CD4-positive, alpha-beta T cell (primary cell): ENCODE measurements around the gene NPAS3. TPM values are rescaled to one million over a fixed set of nuclear protein-coding genes. Genes with fewer than 3 reads are reported as not detected.

ENCODE experiments used
- ATAC-seq: fragments of 200-7000 bp; cut with Tn5 transposase; one replicate; pipeline ENCODE4 v1.10.0; 2022; ENCODE audit warnings: mild to moderate bottlenecking; ENCODE audit not compliant: poor library complexity
- CTCF ChIA-PET: fragments of 350-600 bp; sonication (Branson Sonifier 250); formaldehyde crosslinking; loops from one replicate; lab custom pipeline; 2021; ENCODE audit warnings: antibody characterized with exemption, inconsistent platforms; lab: Charles Lee
- POLR2A ChIA-PET: fragments of 350-600 bp; sonication (Branson Sonifier 250); formaldehyde crosslinking; loops from one replicate; lab custom pipeline; 2021; ENCODE audit warnings: antibody characterized with exemption, inconsistent platforms; lab: Charles Lee
- DNase-seq, 14 experiments: peaks; one replicate each; pipeline ENCODE4 v3.0.0-alpha.2; 2013 to 2020; ENCODE audit warnings: mixed read lengths in 2 of 14
- H3K27ac ChIP-seq, 2 donors: one replicate each; pipeline versions ENCODE4 v1.5.1 to v1.7.0; 2013; ENCODE audit warnings: low read length in 2 of 2, low read depth in 1 of 2, mild to moderate bottlenecking in 1 of 2
- H3K27me3 ChIP-seq, 2 experiments: 1 replicate in 1 of 2; 2 replicates in 1 of 2; pipeline versions ENCODE4 v1.6.1 to v1.7.0; 2013; ENCODE audit warnings: low read length in 2 of 2, control low read depth in 1 of 2, mild to moderate bottlenecking in 1 of 2, moderate library complexity in 1 of 2; ENCODE audit not compliant: insufficient read depth in 2 of 2, control insufficient read depth in 1 of 2
- H3K36me3 ChIP-seq: one replicate; pipeline ENCODE4 v1.6.1; 2013; ENCODE audit warnings: low read length, control low read depth; ENCODE audit not compliant: insufficient read depth
- H3K4me1 ChIP-seq: one replicate; pipeline ENCODE4 v1.6.1; 2013; ENCODE audit warnings: low read length, control low read depth; ENCODE audit not compliant: insufficient read depth
- H3K4me3 ChIP-seq: one replicate; pipeline ENCODE4 v1.5.1; 2013; ENCODE audit warnings: mild to moderate bottlenecking, low read length, moderate library complexity
- H3K9me3 ChIP-seq, 2 experiments: 1 replicate in 1 of 2; 2 replicates in 1 of 2; pipeline versions ENCODE4 v1.6.1 to v1.7.0; 2013; ENCODE audit warnings: low read length in 2 of 2, mild to moderate bottlenecking in 2 of 2, control low read depth in 1 of 2, moderate library complexity in 1 of 2; ENCODE audit not compliant: control insufficient read depth in 1 of 2, insufficient read depth in 1 of 2
- H3K27ac Mint-ChIP-seq: one replicate; pipeline ENCODE4 v1.8.0; 2020; ENCODE audit warnings: mixed read lengths
- H3K27me3 Mint-ChIP-seq: one replicate; pipeline ENCODE4 v1.8.0; 2021; ENCODE audit warnings: mixed read lengths
- H3K36me3 Mint-ChIP-seq: one replicate; pipeline ENCODE4 v1.8.0; 2021; ENCODE audit warnings: low read depth, mixed read lengths
- H3K4me1 Mint-ChIP-seq: one replicate; pipeline ENCODE4 v1.8.0; 2021; ENCODE audit warnings: low read depth, mixed read lengths
- H3K4me3 Mint-ChIP-seq: one replicate; pipeline ENCODE4 v1.8.0; 2020; ENCODE audit warnings: mild to moderate bottlenecking, mixed read lengths
- H3K9me3 Mint-ChIP-seq: one replicate; pipeline ENCODE4 v1.8.0; 2020; ENCODE audit warnings: mixed read lengths
- intact Hi-C, 2 experiments: fragments of 100-400 bp; cut with DNase I in 1 of 2; cut with micrococcal nuclease in 1 of 2; formaldehyde crosslinking; loops; one replicate each; pipeline versions ENCODE4 v1.15.1 to v1.9.0; 2023 to 2025; cut with DNase I, micrococcal nuclease
- total RNA-seq, 174 experiments: library from RNA in 2 of 174; stranded (reverse) in 2 of 174; gene quantifications; one replicate each; pipeline ENCODE4 v1.2.3 and lab custom pipeline; 2021 to 2026
- TF ChIP-seq, protein P1 (sequence below): fragments of 200-600 bp; IDR thresholded peaks from one replicate; pipeline ENCODE4 v1.8.0; 2022; ENCODE audit warnings: antibody characterized with exemption, mild to moderate bottlenecking

Gene NPAS3
- total RNA-seq, 2 experiments from 2014 or later, result not detected

DNA sequence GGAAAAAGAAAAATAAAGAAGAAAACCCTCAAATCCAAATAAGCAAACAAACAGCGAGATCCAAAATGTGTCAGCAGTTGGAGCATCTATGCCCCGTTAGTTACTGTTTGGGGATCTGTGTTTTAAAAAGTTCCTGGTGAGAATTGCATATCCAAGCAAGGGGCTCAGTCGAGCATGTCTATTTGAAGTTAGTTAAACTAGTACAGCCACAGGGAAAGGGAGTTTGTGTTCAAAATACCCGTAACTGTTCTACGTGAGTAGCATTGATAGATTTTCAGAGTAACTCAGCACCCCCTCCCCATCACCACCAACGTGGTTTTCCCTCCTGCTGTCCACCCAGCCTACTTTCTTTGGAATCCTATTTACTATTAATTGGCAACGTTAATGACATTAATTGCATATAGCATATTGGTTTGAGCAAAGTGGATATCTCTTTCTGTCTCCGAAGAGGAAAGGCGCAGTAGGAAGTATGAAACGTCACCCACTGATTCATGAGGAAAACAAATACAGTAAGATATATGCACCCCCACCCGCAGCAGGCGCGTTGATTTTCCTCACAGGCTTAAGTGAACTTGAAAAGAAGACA, 1.5 kb downstream of the NPAS3 start:
- Mint-ChIP-seq H3K36me3 (no peaks in the 10 kb centered on the region), H3K4me1 (peaks cover 10% of the 10 kb centered on the region), H3K9me3 (no peaks in the 10 kb centered on the region), H3K27ac (no peak overlapping the region), H3K27me3 (peaks cover 72% of the 10 kb centered on the region), H3K4me3 (peak overlapping the region; percentile 87)
- H3K4me3 ChIP-seq, result no peak overlapping the region
- intact Hi-C loops, result no loop called here
- CTCF ChIA-PET, result no interaction called here
- TF ChIP-seq, protein P1, sequence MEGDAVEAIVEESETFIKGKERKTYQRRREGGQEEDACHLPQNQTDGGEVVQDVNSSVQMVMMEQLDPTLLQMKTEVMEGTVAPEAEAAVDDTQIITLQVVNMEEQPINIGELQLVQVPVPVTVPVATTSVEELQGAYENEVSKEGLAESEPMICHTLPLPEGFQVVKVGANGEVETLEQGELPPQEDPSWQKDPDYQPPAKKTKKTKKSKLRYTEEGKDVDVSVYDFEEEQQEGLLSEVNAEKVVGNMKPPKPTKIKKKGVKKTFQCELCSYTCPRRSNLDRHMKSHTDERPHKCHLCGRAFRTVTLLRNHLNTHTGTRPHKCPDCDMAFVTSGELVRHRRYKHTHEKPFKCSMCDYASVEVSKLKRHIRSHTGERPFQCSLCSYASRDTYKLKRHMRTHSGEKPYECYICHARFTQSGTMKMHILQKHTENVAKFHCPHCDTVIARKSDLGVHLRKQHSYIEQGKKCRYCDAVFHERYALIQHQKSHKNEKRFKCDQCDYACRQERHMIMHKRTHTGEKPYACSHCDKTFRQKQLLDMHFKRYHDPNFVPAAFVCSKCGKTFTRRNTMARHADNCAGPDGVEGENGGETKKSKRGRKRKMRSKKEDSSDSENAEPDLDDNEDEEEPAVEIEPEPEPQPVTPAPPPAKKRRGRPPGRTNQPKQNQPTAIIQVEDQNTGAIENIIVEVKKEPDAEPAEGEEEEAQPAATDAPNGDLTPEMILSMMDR, result no peak
- peaks cover 9% of the 10 kb centered on the region for H3K4me1 ChIP-seq
- peaks cover 30 to 57% of the 10 kb centered on the region in 2 experiments for H3K27me3 ChIP-seq
- POLR2A ChIA-PET, result no interaction called here
- DNase-seq, result no peak
- no peak for ATAC-seq
- no peak overlapping the region for H3K27ac ChIP-seq
- H3K9me3 ChIP-seq, result peaks cover 0 to 7% of the 10 kb centered on the region in 2 experiments
- no peaks in the 10 kb centered on the region for H3K36me3 ChIP-seq

DNA sequence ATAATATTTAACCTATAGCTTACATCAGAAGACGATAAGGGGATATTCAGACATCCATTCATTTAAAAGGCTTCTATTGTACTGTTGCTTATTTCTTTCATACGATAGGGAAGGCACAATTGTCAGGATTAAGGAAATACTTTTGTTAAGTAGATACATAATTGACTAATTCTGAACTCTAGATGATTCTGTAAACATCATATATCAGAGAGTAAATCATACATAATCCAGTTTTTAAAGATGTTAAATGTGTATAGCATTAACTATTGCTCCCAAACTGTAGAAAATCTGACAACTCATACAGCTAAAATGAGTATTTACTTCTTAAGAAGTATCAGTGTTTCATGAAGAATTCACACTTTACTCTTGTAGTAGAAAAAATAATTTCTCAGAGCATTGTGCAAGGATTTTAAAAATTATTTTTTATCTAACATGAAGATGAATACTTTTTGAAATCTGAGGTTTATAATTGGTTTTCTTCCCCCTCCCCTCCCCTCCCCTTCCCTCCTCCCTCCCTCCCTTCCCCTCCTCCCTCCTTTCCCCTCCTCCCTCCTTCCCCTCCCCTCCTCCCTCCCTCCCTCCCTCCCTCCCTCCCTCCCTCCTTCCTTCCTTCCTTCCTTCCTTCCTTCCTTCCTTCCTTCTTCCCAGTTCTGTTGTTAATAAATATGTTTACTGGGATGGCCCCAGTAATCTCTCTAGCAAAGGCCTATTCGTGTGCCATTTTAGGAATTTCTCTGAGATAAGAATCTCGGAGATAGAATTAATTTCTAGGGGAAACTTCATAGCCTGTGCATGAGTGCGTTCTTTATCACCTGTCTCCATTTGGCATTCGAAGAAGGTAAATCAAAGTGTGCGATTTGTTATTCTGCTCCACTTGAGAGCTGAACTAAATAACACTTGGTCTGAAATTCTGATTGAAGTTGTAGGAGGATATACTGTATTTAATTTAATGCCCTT, 2.3 kb downstream of the NPAS3 start:
- Mint-ChIP-seq H3K4me1 (peaks cover 10% of the 10 kb centered on the region), H3K27ac (no peak overlapping the region), H3K27me3 (peaks cover 72% of the 10 kb centered on the region), H3K36me3 (no peaks in the 10 kb centered on the region), H3K4me3 (peak overlapping the region; percentile 87), H3K9me3 (no peaks in the 10 kb centered on the region)
- H3K27me3 ChIP-seq, result peaks cover 28 to 50% of the 10 kb centered on the region in 2 experiments
- TF ChIP-seq, protein P1, result no peak
- no peak for ATAC-seq
- ChIA-PET CTCF (no interaction called here), POLR2A (no interaction called here)
- DNase-seq, result no peak
- H3K36me3 ChIP-seq, result no peaks in the 10 kb centered on the region
- H3K4me3 ChIP-seq, result no peak overlapping the region
- H3K27ac ChIP-seq, result no peak overlapping the region
- peaks cover 0 to 7% of the 10 kb centered on the region in 2 experiments for H3K9me3 ChIP-seq
- peaks cover 9% of the 10 kb centered on the region for H3K4me1 ChIP-seq
- intact Hi-C loops, result no loop called here

DNA sequence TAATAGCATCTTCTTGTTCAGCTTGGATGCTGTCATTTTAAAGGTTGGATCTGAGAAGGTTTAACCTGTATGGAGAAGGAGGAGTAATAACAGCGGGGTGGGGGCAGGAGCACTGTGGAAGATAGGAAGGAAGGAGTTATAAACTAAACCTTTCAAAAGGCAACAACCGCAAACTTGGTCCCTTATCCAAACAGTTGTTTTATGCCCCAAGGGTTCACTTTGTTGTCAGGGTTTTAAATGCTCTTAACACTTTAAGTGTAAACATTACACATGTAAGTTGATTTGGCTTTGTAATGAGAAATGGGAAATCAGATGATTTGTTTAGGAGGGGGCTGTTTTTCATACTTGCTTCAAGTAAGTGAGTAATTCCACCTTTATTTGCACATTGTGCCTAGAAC, 3.0 kb downstream of the NPAS3 start:
- ChIA-PET POLR2A (no interaction called here), CTCF (no interaction called here)
- peaks cover 0 to 7% of the 10 kb centered on the region in 2 experiments for H3K9me3 ChIP-seq
- Mint-ChIP-seq H3K4me1 (peaks cover 10% of the 10 kb centered on the region), H3K27me3 (peaks cover 66% of the 10 kb centered on the region), H3K36me3 (no peaks in the 10 kb centered on the region), H3K4me3 (no peak overlapping the region), H3K27ac (no peak overlapping the region), H3K9me3 (no peaks in the 10 kb centered on the region)
- H3K4me1 ChIP-seq, result peaks cover 9% of the 10 kb centered on the region
- peaks cover 28 to 43% of the 10 kb centered on the region in 2 experiments for H3K27me3 ChIP-seq
- TF ChIP-seq, protein P1, result no peak
- no peaks in the 10 kb centered on the region for H3K36me3 ChIP-seq
- no peak overlapping the region for H3K27ac ChIP-seq
- no peak for DNase-seq
- intact Hi-C loops, result no loop called here
- H3K4me3 ChIP-seq, result no peak overlapping the region
- no peak for ATAC-seq
